ENCODE measurements around the gene POLR2I. TPM values are rescaled to one million over a fixed set of nuclear protein-coding genes. Genes with fewer than 3 reads are reported as not detected.

The POLR2I gene
- polyA plus RNA-seq, 1 of the 3 experiments (the other 2 are of a cell fraction) = 140 TPM

GRCh38 chr19:36160821-36161596, 46.3 kb upstream of the POLR2I start:
- WGBS (ENCODE audit: low lambda C conversion rate) = 90% methylated on average over 7 of the region's 7 CpGs
- no peak overlapping the region for H3K4me2 ChIP-seq
- no peak for TF ChIP-seq CTCF (IDR thresholded peaks at IDR 0.05)
- no peak for TF ChIP-seq NFIC (IDR thresholded peaks at IDR 0.05; ENCODE audit: borderline replicate concordance)
- TF ChIP-seq SMC3 (IDR thresholded peaks at IDR 0.05; ENCODE audit: low read depth, low read length) = no peak
- TF ChIP-seq NRF1 (IDR thresholded peaks at IDR 0.05; ENCODE audit: low read depth, low read length) = no peak
- no peak for TF ChIP-seq EP300 (IDR thresholded peaks at IDR 0.05; ENCODE audit: borderline replicate concordance in 1 of 2, low read depth in 1 of 2, low read length in 1 of 2)
- TF ChIP-seq MAX (IDR thresholded peaks at IDR 0.05; ENCODE audit: low read depth) = no peak
- TF ChIP-seq FOXM1 (IDR thresholded peaks at IDR 0.05; ENCODE audit: low read depth) = no peak
- TF ChIP-seq FOXJ3 (CRISPR knock-in tag; IDR thresholded peaks at IDR 0.05) = no peak
- no peak for TF ChIP-seq CHD2 (IDR thresholded peaks at IDR 0.05; ENCODE audit: low read length, partially characterized antibody)
- no peak for TF ChIP-seq USF2 (IDR thresholded peaks at IDR 0.05; ENCODE audit: borderline replicate concordance, low read depth, low read length)
- no peak for TF ChIP-seq TCF12 (IDR thresholded peaks at IDR 0.05)
- no peak for TF ChIP-seq SIN3A (IDR thresholded peaks at IDR 0.05; ENCODE audit: borderline replicate concordance, low read depth, low read length)
- no peak for TF ChIP-seq ZBTB33 (IDR thresholded peaks at IDR 0.05; ENCODE audit: borderline replicate concordance, low read depth)
- no peak for TF ChIP-seq GABPA (IDR thresholded peaks at IDR 0.05; ENCODE audit: low read depth)
- no peaks in the 10 kb centered on the region for H3K4me1 ChIP-seq (ENCODE audit: control insufficient read depth in 1 of 2, insufficient read depth in 2 of 2, low read depth in 1 of 2, low read length in 1 of 2)
- no peaks in the 10 kb centered on the region for H3K9me3 ChIP-seq
- no peaks in the 10 kb centered on the region for H3K27me3 ChIP-seq (ENCODE audit: insufficient read depth)
- ChIA-PET POLR2A (no interaction called here), CTCF (interaction anchor here (1.9 kb wide), 1 partner anchor 33 kb away, joined by 6 read pairs; no protein-coding TSS in a partner anchor)
- H3K9me2 ChIP-seq = no peaks in the 10 kb centered on the region
- no peak overlapping the region for H3K27ac ChIP-seq (ENCODE audit: low read depth in 2 of 2, low read length in 1 of 2)
- H3K79me2 ChIP-seq (ENCODE audit: insufficient read depth) = no peaks in the 10 kb centered on the region
- H3F3A ChIP-seq (replicated peaks; ENCODE audit: insufficient read depth) = no peaks in the 10 kb centered on the region
- no peak overlapping the region for H3K4me3 ChIP-seq (ENCODE audit: low read depth in 2 of 2, low read length in 1 of 2)
- H3K9ac ChIP-seq = no peak overlapping the region
- H4K20me1 ChIP-seq (ENCODE audit: insufficient read depth) = no peaks in the 10 kb centered on the region
- no peaks in the 10 kb centered on the region for H3K36me3 ChIP-seq (replicated peaks in 1 of 2; ENCODE audit: control insufficient read depth in 1 of 2, insufficient read depth in 2 of 2, low read length in 1 of 2)
- no peak overlapping the region for H2AFZ ChIP-seq (ENCODE audit: low read depth)
- no peak for DNase-seq

All from SK-N-SH (cell line).